ENCODE measurements around the gene GPR32.

GPR32 gene

GRCh38 chr19:50785329-50785728 lies 15.1 kb downstream of the GPR32 start:
- DNase-seq, result no peak

GRCh38 chr19:50790396-50790795 lies 20.1 kb downstream of the GPR32 start, which contains the start of gene ACP4:
TSS of gene ACP4 (plus strand) at chr19:50790415. CDS start at chr19:50790415, 0 bp downstream.
- DNase-seq, result no peak

DNA sequence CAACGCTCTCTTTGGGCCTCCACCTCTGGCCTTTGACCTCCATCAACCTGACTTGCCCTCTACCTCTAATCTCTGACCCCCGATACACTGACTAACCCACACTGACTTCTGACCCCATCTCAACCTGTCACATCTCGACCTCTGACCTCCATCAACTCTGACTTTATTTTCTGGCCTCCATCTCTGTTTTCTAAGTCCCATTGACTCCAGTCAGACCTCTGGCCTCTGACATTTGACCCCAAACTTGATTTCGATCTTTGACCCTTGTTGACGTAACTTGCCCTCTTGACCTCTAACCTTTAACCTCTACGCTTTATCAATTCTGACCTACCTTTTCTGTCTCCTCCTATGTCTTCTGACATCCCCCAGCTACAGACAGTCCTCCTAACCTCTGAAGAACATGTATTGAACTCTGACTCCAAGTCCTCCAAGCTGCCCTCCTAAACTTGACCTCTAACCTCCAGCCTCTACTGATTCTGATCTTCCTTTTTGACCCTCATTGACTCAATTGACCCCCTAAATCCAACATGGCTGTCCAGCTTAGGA lies 20.7 kb downstream of the GPR32 start:
- DNase-seq, result no peak

- no peak for DNase-seq
These were observed 21.5 kb downstream of the GPR32 start for GRCh38 chr19:50791594-50792271.

DNA sequence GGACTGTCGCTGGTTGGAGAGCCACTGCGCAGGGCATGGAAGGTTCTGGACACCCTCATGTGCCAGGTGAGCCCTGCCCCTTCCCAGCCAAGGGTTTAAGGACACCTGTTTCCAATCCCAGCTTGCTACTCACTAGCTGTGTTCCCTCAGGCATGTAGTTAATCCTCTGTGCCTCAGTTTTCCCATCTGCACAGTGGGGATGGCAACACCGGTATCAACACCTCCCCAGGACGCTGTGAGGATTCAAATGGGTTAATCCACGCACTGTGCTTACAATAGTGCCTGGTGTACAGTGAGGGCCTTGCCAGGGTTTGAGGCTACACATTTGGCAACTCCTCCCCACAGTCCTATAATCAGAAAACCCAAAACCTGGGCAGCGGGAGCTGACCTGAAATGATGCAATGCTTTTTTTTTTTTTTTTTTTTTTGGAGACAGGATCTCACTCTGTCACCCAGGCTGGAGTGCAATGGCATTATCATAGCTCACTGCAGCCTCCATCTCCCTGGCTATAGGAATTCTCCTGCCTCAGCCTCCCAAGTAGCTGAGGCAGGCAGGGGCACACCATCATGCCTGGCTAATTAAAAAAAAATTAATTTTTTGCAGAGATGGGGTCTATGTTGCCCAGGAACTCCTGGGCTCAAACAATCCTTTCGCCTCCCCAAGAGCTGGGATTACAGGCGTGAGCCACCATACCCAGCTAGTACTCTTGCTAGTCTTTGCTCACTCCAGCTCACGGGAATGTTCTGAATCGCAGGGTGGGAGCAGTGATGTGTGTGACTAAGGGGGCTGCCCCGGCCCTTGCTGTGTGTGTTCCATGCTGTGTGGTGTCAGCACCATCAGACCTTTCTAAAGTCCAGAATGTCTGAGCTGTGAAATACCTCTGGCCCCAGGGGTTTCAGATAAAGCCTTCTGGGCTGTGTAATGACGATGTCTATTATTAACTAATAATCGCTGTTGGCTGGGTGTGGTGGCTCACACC lies 22.3 kb downstream of the GPR32 start:
- DNase-seq, result no peak

- no peak for DNase-seq
These were observed 23.3 kb downstream of the GPR32 start for GRCh38 chr19:50793558-50794065.

DNA sequence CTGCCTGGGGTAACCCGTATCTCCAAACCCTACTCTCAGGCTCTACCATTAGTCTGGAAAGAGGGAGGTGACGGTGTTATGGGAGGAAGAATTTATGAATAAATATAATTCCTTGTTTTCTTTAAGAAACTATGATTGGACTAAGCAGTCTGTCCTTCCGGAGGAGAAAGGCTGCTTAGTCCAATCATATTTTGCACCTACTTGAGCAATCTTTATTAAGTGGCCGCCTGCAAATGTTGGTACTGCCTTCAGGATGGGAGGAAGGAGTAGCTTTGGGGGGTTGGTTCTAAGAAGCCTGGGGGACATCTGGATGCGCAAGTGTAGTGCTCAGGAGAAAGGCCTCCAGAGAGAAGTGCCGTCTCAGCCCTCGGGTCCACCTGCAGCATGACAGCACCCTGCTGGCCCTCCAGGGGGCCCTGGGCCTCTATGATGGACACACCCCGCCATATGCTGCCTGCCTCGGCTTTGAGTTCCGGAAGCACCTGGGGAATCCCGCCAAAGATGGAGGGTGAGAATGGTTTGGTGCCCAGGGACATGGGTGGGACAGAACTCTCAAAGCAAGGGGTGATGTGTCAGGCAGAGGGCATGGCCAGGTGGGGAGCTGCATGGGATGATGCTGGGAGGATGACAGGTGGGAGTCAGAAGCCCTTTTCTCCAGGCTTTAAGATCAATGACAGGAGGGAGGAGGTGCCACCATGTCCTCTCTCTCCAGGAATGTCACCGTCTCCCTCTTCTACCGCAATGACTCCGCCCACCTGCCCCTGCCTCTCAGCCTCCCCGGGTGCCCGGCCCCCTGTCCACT lies 24.0 kb downstream of the GPR32 start:
- DNase-seq, result peak; percentile 52 to 64

GRCh38 chr19:50794876-50795663 lies 24.8 kb downstream of the GPR32 start:
- DNase-seq, result peak in 1 of 2 experiments; percentile 31

DNA sequence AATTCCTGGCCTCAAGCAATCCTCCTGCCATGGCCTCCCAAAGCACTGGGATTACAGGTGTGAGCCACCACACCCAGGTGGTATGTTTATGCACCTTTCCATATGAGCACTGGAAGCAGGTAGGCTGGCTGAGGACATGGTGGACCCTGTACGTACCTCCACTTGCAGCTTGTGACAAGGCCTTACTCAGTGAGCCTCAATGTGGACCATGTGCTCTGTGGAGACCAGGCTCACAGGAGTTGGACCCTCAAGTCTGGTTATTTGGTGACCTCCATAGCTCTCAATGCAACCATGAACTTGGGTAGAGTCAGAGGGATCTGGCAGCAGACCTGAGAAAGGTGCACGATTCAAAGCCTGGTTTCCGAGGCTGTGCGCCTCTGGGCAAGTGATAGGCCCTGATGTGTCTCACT lies 25.4 kb downstream of the GPR32 start:
- DNase-seq, result no peak

- DNase-seq, result no peak
These were observed 25.9 kb downstream of the GPR32 start for GRCh38 chr19:50796128-50796633.

- DNase-seq, result no peak
These were observed 26.6 kb downstream of the GPR32 start for GRCh38 chr19:50796634-50797428.

- no peak for DNase-seq
These were observed 27.1 kb downstream of the GPR32 start for GRCh38 chr19:50797429-50797780.

DNA sequence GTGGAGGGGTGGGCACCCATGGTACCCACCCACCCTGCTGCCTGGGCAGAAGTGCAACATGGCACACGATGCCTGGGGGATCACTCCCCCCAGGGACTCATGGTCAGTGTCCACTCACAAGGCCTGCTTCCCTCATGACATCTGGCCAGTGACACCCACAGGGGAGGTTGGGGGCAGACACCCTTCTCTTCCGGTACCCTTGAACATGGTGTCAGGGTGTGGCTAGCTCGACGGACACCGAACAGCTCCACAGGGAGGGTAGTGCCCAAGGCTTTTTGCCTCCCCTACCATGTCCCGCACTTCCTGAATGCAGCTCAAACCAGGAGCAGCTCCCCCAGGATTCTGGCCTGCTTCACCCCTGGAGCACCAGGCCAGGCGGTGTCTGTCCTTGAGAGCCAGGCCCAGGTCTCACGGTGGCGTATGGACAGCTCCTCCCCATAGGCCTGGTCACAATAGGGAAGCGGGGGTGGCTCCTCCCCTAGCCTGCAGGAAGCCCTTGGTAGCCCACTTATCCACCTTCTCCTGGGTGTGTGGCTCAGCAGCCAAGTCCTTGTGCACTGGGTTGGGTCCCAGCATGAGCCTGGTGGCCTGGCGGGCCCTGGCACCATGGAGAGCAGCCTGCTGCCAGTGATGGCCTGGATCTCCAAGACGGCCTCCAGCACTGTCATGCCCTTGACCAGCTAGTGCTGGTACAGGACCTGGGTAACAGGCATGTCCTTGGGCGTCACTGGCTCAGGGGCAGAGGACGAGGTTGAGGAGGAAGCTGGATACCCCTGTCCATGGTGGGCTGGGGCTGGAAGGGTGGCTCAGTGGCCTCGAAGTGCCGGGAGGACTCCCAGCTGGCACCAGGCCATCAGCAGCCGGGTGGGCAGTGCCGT lies 27.8 kb downstream of the GPR32 start:
- no peak for DNase-seq

- DNase-seq, result no peak
These were observed 28.6 kb downstream of the GPR32 start for GRCh38 chr19:50798659-50799546.

DNA sequence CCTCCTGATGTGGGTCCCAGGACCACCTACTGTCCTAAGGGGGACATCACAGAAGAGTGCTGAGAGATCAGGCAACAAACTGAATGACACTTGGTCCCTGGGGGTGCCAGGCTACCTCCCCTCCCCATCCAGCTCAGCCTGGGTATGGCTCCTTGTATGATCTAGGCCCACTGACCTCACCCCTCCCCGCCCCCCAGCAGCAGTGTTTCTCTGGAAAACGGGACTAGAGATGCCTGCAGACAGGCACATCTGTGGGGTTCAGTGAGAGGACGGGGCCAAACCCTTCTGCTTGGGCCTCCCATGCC lies 29.2 kb downstream of the GPR32 start:
- DNase-seq, result no peak

DNA sequence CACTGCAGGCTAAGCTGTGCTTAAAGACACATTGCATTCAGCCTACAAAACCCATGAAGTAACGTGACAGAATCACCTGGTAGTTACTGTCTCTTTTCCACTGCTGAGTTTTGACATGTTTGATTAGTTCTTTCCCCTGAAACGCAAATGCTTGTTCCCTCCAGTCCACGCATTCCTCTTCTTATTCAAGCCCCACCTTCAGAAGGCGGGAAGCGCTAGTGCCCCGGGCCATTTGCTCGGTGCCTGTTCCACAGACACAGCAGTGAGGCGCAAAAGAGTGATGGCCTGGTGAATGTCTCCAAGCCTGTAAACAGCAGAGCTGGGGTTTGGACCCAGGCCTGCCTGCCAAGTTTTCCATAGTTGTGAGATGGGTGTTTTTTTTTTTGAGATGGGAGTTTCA lies 30.8 kb downstream of the GPR32 start:
- no peak for DNase-seq

DNA sequence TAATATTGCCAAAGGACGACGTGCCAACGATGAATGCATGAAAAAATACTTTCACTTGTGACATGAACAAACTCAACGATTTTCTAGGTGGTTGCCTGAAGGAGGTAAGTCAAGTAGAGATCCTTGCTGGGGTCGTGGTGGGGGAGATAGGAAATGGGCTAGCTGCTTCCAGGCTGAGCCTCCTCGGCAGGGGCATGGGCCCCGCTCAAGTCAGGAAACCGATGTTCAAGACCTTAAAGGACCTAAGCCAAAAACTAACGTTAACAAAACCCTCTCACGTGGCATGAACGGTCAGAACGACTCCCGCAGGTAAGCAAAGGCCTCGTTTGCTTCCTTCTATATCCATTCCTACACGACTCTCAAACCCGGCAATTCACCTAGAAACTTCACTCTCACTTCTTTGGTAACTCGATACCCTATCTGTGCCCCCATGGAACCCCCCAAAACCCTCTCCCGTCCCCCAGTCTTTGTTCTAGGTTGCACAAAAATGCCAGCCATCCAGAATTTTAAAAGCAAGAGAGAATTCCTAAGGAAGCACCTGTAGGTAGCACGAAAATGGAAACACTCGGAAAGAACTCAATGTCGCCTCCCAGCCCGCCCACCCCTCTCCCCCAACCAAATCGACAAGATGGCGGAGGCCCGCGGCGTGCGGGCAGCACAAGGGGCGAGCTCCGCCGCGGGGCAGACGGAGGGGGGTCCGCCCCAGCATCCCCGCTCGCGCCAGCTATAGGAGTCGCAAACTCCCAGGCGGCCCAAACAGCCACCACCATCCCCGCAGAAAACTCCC lies 33.6 kb downstream of the GPR32 start:
- peak; percentile 13 to 14 for DNase-seq
